Calu3 (cell line): ENCODE data around the gene ADAMTS17. TPM values are rescaled to one million over a fixed set of nuclear protein-coding genes. Genes with fewer than 3 reads are reported as not detected.

Experiments used
- BruUV-seq: library from RNA; stranded (reverse); fragments of 400-500 nt; replicated peaks from 2 replicates; lab custom pipeline; 2021; lab: Mats Ljungman, UMichigan
- CTCF ChIA-PET: fragments of 300-600 bp; sonication (Branson Sonifier 250); formaldehyde crosslinking; loops from one replicate; lab custom pipeline; 2022; ENCODE audit warnings: antibody characterized with exemption; lab: Charles Lee
- DNase-seq: peaks from one replicate; pipeline ENCODE4 v3.0.0; 2022
- H3K27ac Mint-ChIP-seq: one replicate; pipeline ENCODE4 v1.8.0; 2022; ENCODE audit warnings: mixed read lengths; ENCODE audit not compliant: unreplicated experiment
- H3K27me3 Mint-ChIP-seq: one replicate; pipeline ENCODE4 v1.8.0; 2022; ENCODE audit warnings: mixed read lengths; ENCODE audit not compliant: unreplicated experiment
- H3K36me3 Mint-ChIP-seq: one replicate; pipeline ENCODE4 v1.8.0; 2022; ENCODE audit warnings: mild to moderate bottlenecking, moderate library complexity, mixed read lengths; ENCODE audit not compliant: insufficient read depth, unreplicated experiment
- H3K4me1 Mint-ChIP-seq: one replicate; pipeline ENCODE4 v1.8.0; 2022; ENCODE audit warnings: mild to moderate bottlenecking, low read depth, mixed read lengths; ENCODE audit not compliant: unreplicated experiment
- H3K4me3 Mint-ChIP-seq: one replicate; pipeline ENCODE4 v1.8.0; 2022; ENCODE audit warnings: mild to moderate bottlenecking, low read depth, moderate library complexity, mixed read lengths; ENCODE audit not compliant: unreplicated experiment
- H3K9me3 Mint-ChIP-seq: one replicate; pipeline ENCODE4 v1.8.0; 2022; ENCODE audit warnings: low read depth, mixed read lengths; ENCODE audit not compliant: unreplicated experiment
- CTCF ChIP-seq: fragments of 200-600 bp; IDR thresholded peaks from one replicate; pipeline ENCODE4 v1.8.0; 2022; ENCODE audit warnings: antibody characterized with exemption; ENCODE audit not compliant: unreplicated experiment
- intact Hi-C: fragments of 100-400 bp; cut with micrococcal nuclease; formaldehyde crosslinking; loops from one replicate; pipeline ENCODE4 v1.10.0; 2022; ENCODE audit not compliant: unreplicated experiment
- total RNA-seq: library from RNA; stranded (reverse); gene quantifications from 2 replicates; pipeline ENCODE4 v1.2.3, GENCODE V29; 2022

The ADAMTS17 gene
- total RNA-seq, 1 experiment from 2014 or later = 3.5 TPM

DNA sequence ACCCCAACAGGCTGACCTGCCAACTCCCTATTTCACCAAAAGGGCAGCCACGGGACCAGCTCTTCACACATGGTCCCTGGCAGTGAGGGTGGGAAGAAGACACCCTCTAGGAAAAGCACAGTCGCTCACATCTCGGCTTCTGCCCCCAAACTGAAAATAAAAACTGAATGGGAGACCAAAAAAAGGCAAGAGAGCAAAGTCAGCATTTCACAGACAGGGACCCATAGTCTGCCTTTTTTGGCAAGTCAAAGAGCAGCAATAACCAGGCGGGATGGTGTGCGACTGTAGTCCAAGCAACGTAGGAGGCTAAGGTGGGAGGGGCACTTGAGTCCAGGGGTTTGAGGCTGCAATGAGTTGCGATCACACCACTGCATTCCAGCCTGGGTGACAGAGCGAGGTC is 154.1 kb downstream of the ADAMTS17 start:
- Mint-ChIP-seq H3K4me1 (no peaks in the 10 kb centered on the region), H3K27me3 (no peaks in the 10 kb centered on the region), H3K9me3 (peaks cover 12% of the 10 kb centered on the region), H3K27ac (no peak overlapping the region), H3K36me3 (no peaks in the 10 kb centered on the region), H3K4me3 (no peak overlapping the region)
- CTCF ChIA-PET = no interaction called here
- intact Hi-C loops = no loop called here
- BruUV-seq = no TSS peak
- no peak for DNase-seq
- no peak for TF ChIP-seq CTCF

DNA sequence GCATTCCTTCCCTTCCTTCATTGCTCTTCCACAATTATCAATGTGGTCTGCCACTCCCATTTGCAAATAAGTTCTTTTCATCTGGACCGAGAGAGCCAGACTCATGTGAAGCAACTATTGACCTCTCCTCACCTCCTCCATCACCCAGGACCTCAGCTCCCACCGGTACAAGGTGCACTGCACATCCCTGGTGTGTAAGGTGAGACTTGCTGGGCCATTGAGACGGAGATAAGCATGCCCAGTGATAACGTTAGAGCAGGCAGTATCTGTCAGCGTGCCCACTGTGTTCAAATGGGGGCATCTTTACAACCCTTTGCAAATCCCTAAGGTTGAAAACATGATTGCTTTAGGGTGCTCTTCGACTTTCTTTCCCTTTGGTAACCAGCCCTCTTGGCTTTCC is 154.8 kb downstream of the ADAMTS17 start:
- intact Hi-C loops = no loop called here
- H3K27ac Mint-ChIP-seq = no peak overlapping the region
- CTCF ChIA-PET = no interaction called here
- no peak for DNase-seq
- H3K4me1 Mint-ChIP-seq = no peaks in the 10 kb centered on the region
- H3K9me3 Mint-ChIP-seq = peaks cover 16% of the 10 kb centered on the region
- H3K4me3 Mint-ChIP-seq = no peak overlapping the region
- TF ChIP-seq CTCF = no peak
- BruUV-seq = no TSS peak
- H3K36me3 Mint-ChIP-seq = no peaks in the 10 kb centered on the region
- no peaks in the 10 kb centered on the region for H3K27me3 Mint-ChIP-seq

GRCh38 chr15:100186366-100186765 is 155.4 kb downstream of the ADAMTS17 start:
- H3K27ac Mint-ChIP-seq = no peak overlapping the region
- H3K4me3 Mint-ChIP-seq = no peak overlapping the region
- H3K9me3 Mint-ChIP-seq = peaks cover 18% of the 10 kb centered on the region
- H3K27me3 Mint-ChIP-seq = no peaks in the 10 kb centered on the region
- TF ChIP-seq CTCF = no peak
- CTCF ChIA-PET = no interaction called here
- BruUV-seq = no TSS peak
- DNase-seq = no peak
- H3K36me3 Mint-ChIP-seq = no peaks in the 10 kb centered on the region
- no peaks in the 10 kb centered on the region for H3K4me1 Mint-ChIP-seq
- intact Hi-C loops = no loop called here

DNA sequence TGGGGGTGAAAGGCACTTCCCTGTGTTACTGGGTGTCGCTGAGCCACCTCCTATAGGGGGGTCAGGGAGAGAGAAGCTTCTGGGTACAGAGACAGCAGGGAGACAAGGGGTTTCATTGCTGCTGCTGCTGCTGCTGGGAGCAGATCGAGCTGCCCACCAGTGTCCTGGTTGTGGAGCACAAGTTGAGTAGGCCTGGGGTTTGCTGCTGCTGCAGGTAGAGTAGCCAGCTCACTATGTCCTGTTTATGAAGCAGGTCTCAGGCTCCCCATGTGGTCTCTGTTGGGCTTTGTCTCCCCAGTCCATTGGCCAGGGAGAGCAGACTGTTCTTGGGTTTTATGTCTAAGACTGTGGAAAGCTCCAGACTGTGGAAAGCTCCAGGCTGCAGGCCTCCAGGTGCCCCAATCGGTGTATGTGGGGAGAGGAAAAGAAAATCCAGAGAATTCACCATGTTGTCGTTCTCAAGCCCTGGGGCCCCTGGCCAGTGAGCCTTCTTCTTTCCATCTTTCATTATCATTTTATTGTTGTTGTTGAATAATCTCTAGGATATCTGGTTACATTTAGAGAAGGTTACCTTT is 157.8 kb downstream of the ADAMTS17 start:
- no peaks in the 10 kb centered on the region for H3K36me3 Mint-ChIP-seq
- CTCF ChIA-PET = no interaction called here
- peaks cover 22% of the 10 kb centered on the region for H3K9me3 Mint-ChIP-seq
- H3K27me3 Mint-ChIP-seq = no peaks in the 10 kb centered on the region
- BruUV-seq = no TSS peak
- DNase-seq = no peak
- intact Hi-C loops = no loop called here
- no peak overlapping the region for H3K4me3 Mint-ChIP-seq
- H3K27ac Mint-ChIP-seq = no peak overlapping the region
- no peaks in the 10 kb centered on the region for H3K4me1 Mint-ChIP-seq
- no peak for TF ChIP-seq CTCF
